ENCODE results near the gene RBM28. TPM values are rescaled to one million over a fixed set of nuclear protein-coding genes. Genes with fewer than 3 reads are reported as not detected.

The RBM28 gene
- polyA plus RNA-seq, 1 donor = 62.6 TPM

DNA sequence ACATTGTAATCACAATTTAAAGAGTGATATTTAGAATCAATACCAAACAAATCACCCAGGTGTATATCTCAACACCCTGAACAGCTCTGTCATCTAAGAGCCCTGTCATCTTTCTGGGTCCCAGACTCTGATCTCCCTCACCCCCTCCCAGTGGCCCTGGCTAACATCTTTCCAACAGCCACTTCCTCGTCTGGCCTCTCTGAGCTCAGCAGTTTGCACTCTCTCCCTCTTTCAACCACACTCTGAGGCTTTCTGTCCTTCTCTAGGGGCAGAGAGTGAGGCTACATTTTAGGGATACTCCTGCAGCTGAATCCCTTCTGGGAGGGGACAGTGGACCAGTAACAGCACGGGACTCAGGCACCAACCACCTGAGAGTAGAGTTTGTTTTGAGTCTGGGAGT is 34.9 kb upstream of the RBM28 start:
- no peak for DNase-seq

GRCh38 chr7:128376077-128376476 is 32.4 kb upstream of the RBM28 start:
- no peak for DNase-seq

DNA sequence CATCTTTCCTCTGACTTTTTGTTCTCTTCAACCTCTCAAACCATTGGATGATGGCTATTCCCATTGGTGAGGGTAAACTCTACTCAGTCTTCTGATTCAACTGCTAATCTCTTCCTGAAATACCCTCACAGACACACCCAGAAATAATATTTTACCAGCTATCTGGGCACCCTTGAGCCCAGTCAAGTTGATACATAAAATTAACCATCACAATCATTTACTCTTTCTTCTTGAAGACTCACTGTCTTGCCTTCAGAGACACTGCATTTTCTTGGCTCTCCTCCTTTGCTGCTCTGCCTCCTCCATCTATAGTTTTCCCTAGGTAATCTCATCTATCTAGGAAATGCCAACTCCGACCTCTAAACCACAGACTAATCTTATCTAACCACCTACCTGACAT is 30.3 kb upstream of the RBM28 start:
- DNase-seq = no peak

GRCh38 chr7:128373606-128374005 is 29.9 kb upstream of the RBM28 start:
- DNase-seq = no peak

DNA sequence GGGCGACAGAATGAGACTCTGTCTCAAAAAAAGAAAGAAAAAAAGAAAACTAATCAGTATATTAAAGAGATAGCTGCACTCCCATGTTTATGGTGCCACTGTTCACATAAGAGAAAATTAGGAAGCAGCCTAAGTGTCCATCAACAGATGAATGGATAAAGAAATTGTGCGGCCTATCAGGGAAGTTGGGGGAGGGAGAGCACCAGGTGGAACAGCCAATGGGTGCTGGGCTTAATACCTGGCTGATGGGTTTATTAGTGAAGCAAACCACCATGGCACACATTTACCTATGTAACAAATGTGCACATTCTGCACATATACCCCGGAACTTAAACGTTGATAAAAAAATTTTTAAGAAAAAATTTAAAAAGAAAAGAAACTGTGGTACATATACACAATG is 26.8 kb upstream of the RBM28 start:
- no peak for DNase-seq

GRCh38 chr7:128366986-128367385 is 23.3 kb upstream of the RBM28 start:
- DNase-seq = no peak

GRCh38 chr7:128366300-128366699 is 22.6 kb upstream of the RBM28 start:
- DNase-seq = no peak

DNA sequence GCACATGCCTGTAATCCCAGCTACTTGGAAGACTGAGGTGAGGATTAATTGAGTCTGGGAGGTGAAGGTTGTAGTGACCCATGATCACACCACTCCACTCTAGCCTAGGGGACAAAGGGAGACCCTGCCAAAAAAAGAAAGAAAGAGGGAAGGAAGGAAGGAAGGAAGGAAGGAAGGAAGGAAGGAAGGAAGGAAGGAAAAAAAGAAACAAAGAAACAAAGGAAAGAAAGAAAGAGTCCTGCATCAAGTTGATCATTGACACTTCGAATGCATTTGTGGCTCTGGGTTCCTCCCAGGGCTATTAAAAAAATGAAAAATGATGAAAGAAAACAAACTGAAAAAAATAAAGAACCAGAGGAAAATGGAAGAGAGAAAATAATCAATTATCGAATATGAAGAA is 21.7 kb upstream of the RBM28 start:
- DNase-seq = no peak

DNA sequence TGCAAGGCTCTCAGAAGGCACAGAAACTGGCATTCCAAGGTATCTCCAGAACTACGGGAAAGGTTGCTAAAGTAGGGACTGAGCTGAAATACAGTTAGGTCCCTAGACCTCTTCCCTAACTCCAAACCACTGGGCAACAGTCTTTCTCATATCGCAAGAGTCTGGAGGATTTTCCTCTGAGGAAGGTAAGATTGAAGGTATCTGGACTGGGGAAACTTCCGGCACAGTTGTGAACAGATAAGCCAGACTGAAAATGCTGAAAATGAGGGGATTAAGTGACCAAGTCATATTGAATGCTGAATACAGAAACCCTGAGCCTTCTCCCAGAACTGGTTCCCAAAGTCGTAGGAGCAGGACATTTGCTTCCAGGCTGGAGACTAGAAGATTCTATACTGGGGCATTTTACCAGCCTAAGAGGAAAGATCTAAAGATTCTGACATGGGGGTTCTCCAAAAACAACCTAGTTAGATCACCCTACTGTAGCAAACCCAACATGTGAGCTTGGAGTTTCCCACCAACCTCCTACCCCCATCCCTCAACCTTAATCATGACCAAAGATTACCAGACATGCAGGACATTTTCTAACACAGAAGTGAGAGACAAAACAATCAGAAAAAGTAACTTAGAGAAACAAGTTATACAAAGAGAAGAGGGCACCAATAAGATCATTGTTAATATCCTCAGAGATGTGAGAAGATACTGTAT is 20.6 kb upstream of the RBM28 start:
- no peak for DNase-seq

- no peak for DNase-seq
These were observed 19.6 kb upstream of the RBM28 start for GRCh38 chr7:128363261-128363721.

DNA sequence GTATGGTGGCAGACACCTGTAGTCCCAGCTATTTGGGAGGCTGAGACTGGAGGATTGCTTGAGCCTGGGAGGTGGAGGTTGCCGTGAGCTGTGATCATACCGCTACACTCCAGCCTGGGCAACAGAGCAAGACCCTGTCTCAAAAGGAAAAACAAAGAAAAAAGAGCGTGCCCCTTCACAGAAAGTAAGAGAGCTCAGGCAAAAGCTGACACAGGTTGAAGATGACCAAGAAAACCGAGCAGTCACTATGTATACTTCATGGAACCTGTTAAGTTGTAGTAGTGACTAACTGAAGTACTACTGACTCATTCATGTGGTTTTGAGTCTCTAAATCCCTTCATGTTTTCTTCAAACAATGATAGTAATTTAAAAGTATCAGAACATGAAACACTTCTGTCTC is 19.0 kb upstream of the RBM28 start:
- no peak for DNase-seq

GRCh38 chr7:128361411-128362379 is 18.0 kb upstream of the RBM28 start, which contains the start of gene PRRT4:
TSS of gene PRRT4 (minus strand) at chr7:128361690.
- DNase-seq = no peak

DNA sequence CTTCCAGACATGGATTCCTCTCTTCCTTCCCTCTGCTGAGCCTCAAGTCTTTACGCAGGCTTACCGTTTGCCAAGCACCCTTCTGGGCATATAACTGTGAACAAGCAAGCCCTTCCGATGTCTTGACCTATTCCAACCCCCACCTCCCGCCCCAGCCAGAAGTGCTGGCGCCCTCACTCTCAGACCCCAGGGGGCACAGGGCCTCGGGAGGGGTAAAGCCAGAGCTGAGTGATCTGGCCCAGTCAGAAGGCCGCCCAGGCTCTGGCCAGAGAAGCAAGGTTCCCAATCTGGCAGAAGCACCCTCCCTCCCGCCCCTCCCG is 16.6 kb upstream of the RBM28 start:
- no peak for DNase-seq

GRCh38 chr7:128359939-128360338 is 16.2 kb upstream of the RBM28 start:
- DNase-seq = no peak

GRCh38 chr7:128359336-128359735 is 15.6 kb upstream of the RBM28 start:
- no peak for DNase-seq

GRCh38 chr7:128358233-128358632 is 14.5 kb upstream of the RBM28 start:
- no peak for DNase-seq

GRCh38 chr7:128357217-128357613 is 13.5 kb upstream of the RBM28 start:
- no peak for DNase-seq

DNA sequence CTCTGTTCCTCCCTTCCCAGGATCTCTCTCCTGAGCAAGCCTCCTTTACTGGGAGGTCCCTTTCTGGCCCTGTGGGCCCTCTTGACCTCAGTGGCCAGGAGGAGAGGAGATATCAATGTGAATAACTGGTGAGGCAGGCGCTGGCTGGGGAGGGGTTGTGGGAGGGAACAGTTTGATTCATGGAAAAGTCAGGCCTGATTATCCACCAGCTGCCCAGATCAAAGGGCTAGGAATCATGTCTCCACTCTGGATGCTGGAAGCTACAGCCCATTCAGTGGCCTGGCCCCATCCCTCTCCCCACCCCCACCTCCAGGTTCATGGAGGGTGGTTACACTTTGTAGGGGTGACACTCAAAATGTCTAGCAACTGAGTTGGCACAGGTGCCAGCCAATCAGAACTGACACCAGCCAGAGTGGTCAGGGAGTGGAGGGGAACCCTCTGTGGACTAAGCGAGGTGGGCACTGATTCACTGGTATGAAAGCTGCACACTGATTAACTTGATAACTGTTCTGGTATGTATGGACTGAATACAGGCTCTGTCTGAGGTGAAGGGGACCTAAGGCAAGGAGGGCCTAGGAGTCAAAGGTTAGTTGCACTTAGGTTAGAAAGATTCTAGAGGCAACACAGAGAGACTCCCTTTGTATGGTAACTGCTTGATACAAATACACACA is 13.0 kb upstream of the RBM28 start:
- no peak for DNase-seq

- no peak for DNase-seq
These were observed 9.9 kb upstream of the RBM28 start for GRCh38 chr7:128353610-128354009.

DNA sequence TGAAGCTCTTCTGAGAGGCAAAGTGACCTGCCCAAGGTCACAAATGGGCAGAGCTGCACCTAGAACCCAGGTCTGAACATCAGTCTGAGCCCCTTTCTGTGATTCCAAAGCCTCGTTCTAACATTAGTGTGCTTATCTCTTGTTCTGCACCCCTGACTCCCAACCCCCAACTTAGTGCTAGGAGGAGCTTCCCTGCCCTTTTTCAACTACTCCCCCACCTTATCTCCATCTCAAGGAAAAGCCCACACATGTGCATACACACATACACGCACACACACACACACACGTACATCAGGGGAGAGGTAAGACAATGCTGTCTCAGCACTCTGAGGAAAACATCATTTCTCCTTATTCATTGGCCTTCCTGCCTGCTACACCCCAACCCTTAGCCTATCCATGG is 9.5 kb upstream of the RBM28 start:
- DNase-seq = no peak

DNA sequence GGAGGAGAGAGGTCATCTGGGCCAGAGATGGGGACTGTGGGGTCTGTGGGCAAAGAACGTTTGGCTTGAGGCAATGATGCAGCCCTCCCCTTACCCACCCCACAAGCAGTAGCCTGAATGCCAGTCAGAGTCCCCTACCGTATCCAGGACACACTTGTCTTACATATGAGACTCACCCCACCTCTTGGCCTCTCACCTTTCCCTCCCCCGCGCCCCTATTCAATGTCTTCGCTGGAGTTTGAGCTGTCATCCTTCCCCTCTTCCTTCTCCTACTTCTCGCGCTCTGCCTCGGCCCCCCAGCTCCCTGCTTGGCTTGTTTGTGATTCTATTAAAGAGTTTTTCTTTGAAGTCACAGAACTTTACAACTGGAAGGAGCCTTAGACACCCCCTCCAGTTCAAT is 8.9 kb upstream of the RBM28 start:
- DNase-seq = no peak

DNA sequence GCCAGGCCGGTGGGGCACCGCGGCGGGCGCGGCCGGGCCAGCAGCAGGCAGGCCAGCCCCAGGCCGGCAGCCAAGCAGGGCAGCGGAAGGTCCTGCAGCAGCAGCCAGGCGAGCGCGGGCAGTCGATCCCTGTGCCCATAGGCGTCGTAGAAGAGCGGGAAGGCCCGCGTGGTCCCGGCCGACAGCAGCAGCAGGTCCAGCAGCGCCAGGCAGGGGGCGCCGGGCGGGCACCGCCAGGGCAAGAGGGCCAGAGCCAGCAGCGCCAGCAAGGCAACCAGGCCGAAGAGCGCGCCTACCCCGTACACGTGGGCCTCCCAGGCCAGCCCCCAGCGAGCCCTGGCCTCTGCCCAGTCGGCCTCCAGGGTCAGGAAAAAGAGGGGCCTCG is 8.4 kb upstream of the RBM28 start:
- no peak for DNase-seq

Measured in left kidney (tissue), 2 donors.